HepG2 (cell line): ENCODE measurements around the gene ASCC2. TPM values are rescaled to one million over a fixed set of nuclear protein-coding genes. Genes with fewer than 3 reads are reported as not detected.

Experiments used
- ATAC-seq: fragments of 200-7000 bp; cut with Tn5 transposase; 3 replicates; pipeline ENCODE4 v1.9.1; 2020; ENCODE audit warnings: mild to moderate bottlenecking, moderate library complexity
- BruUV-seq: library from RNA; stranded (reverse); fragments of 400-500 nt; replicated peaks from 2 replicates; lab custom pipeline; 2021; lab: Mats Ljungman, UMichigan
- CTCF ChIA-PET: fragments of 300-600 bp; formaldehyde crosslinking; extraction: SDS; loops from one replicate; lab custom pipeline; 2021; ENCODE audit warnings: low total read pairs, inconsistent platforms, low intra/inter-chr PET ratio; lab: Yijun Ruan, JAX
- POLR2A ChIA-PET: fragments of 350-600 bp; sonication (Branson Sonifier 250); formaldehyde crosslinking; loops from one replicate; lab custom pipeline; 2020; ENCODE audit warnings: antibody characterized with exemption, inconsistent platforms; lab: Yijun Ruan, JAX
- DNase-seq: peaks from one replicate; pipeline ENCODE4 v3.0.0-alpha.2; 2015; ENCODE audit warnings: low spot score
- FAIRE-seq: peaks from 3 replicates; lab custom pipeline; 2011; peaks lifted over from hg19 to GRCh38; lab: Jason Lieb, UNC
- H2AFZ ChIP-seq: one replicate; pipeline ENCODE4 v1.6.1; 2011; ENCODE audit warnings: low read length, inconsistent platforms
- H3K27ac ChIP-seq: fragments of 300-600 bp; 3 replicates; pipeline ENCODE4 v1.8.0; 2011; ENCODE audit warnings: mixed run types, mild to moderate bottlenecking, mixed read lengths, low read length, inconsistent platforms; ENCODE audit not compliant: insufficient read depth; ENCODE audit errors: extremely low read length
- H3K27me3 ChIP-seq, 2 experiments: fragments of 200-600 bp in 1 of 2; 2 replicates in 1 of 2; 3 replicates in 1 of 2; pipeline versions ENCODE4 v1.6.0 to v1.8.0; 2011; ENCODE audit warnings: low read length in 2 of 2, mild to moderate bottlenecking in 2 of 2, moderate library complexity in 2 of 2, inconsistent platforms in 1 of 2; ENCODE audit not compliant: insufficient read depth in 2 of 2, control insufficient read depth in 1 of 2
- H3K36me3 ChIP-seq, 2 experiments: fragments of 200-600 bp in 1 of 2; replicated peaks in 1 of 2; 2 replicates in 1 of 2; 3 replicates in 1 of 2; pipeline versions ENCODE4 v1.5.1 to v1.8.0; 2011; ENCODE audit warnings: low read length in 2 of 2, inconsistent platforms in 1 of 2; ENCODE audit not compliant: insufficient read depth in 2 of 2, control insufficient read depth in 1 of 2
- H3K4me1 ChIP-seq: 2 replicates; pipeline ENCODE4 v1.5.1; 2012; ENCODE audit warnings: low read length, inconsistent platforms; ENCODE audit not compliant: insufficient read depth
- H3K4me2 ChIP-seq: 2 replicates; pipeline ENCODE4 v1.6.0; 2011; ENCODE audit warnings: low read depth, low read length, inconsistent platforms
- H3K4me3 ChIP-seq, 3 experiments: fragments of 200-600 bp in 1 of 3; sonication (generic), shearing (Covaris generic) in 1 of 3; replicated peaks in 1 of 3; 2 replicates each; pipeline ENCODE4 v1.5.1; 2011 to 2016; ENCODE audit warnings: low read length in 3 of 3, inconsistent platforms in 2 of 3, low read depth in 2 of 3, mild to moderate bottlenecking in 2 of 3, control low read depth in 1 of 3, mixed read lengths in 1 of 3; ENCODE audit not compliant: insufficient read depth in 1 of 3
- H3K79me2 ChIP-seq: one replicate; pipeline ENCODE4 v1.6.1; 2011; ENCODE audit warnings: low read length, inconsistent platforms; ENCODE audit not compliant: insufficient read depth
- H3K9ac ChIP-seq: 2 replicates; pipeline ENCODE4 v1.6.0; 2011; ENCODE audit warnings: mild to moderate bottlenecking, low read depth, low read length, inconsistent platforms; ENCODE audit not compliant: insufficient read depth
- H3K9me3 ChIP-seq: 2 replicates; pipeline ENCODE4 v1.5.1; 2012; ENCODE audit warnings: mild to moderate bottlenecking, low read length
- H4K20me1 ChIP-seq: 2 replicates; pipeline ENCODE4 v1.6.0; 2011; ENCODE audit warnings: inconsistent platforms, mild to moderate bottlenecking, low read length, moderate library complexity; ENCODE audit not compliant: insufficient read depth
- HNF4G ChIP-seq, 2 experiments: sonication (generic) in 1 of 2; formaldehyde crosslinking in 1 of 2; IDR thresholded peaks; 2 replicates each; pipeline versions ENCODE4 v1.4.0 to v1.6.1; 2011 to 2020; ENCODE audit warnings: borderline replicate concordance in 2 of 2, low read depth in 2 of 2, mild to moderate bottlenecking in 2 of 2, low read length in 1 of 2, missing genetic modification reagents in 1 of 2, moderate library complexity in 1 of 2
- HNRNPUL1 ChIP-seq: fragments of 200-400 bp; formaldehyde crosslinking; IDR thresholded peaks from 2 replicates; pipeline ENCODE4 v1.6.1; 2017; ENCODE audit warnings: low read depth, mild to moderate bottlenecking, low read length, moderate library complexity
- NPAS2 ChIP-seq: sonication (generic); formaldehyde crosslinking; IDR thresholded peaks from 2 replicates; pipeline ENCODE4 v1.8.0; 2022; ENCODE audit warnings: mild to moderate bottlenecking, missing genetic modification reagents, borderline replicate concordance
- TCF7 ChIP-seq: sonication (generic); IDR thresholded peaks from 2 replicates; pipeline ENCODE4 v1.6.1; 2016; ENCODE audit warnings: antibody characterized with exemption, low read depth
- YEATS2 ChIP-seq: sonication (generic); formaldehyde crosslinking; IDR thresholded peaks from 2 replicates; pipeline ENCODE4 v1.4.0; 2020; ENCODE audit warnings: missing genetic modification reagents, borderline replicate concordance
- ZFP41 ChIP-seq: sonication (generic); formaldehyde crosslinking; IDR thresholded peaks from 2 replicates; pipeline ENCODE4 v1.4.0; 2020; ENCODE audit warnings: mild to moderate bottlenecking, missing genetic modification reagents, borderline replicate concordance
- ZMYM3 ChIP-seq: sonication (generic); formaldehyde crosslinking; IDR thresholded peaks from 2 replicates; pipeline ENCODE4 v1.5.1; 2020; ENCODE audit warnings: mild to moderate bottlenecking, missing genetic modification reagents
- ZNF205 ChIP-seq: IDR thresholded peaks from 2 replicates; pipeline ENCODE4 v1.6.1; 2018; ENCODE audit warnings: missing biosample characterization, missing genetic modification reagents
- ZNF343 ChIP-seq: sonication (generic); formaldehyde crosslinking; IDR thresholded peaks from 2 replicates; pipeline ENCODE4 v1.4.0; 2020; ENCODE audit warnings: mild to moderate bottlenecking, missing genetic modification reagents
- ZNF367 ChIP-seq: sonication (generic); formaldehyde crosslinking; IDR thresholded peaks from 2 replicates; pipeline ENCODE4 v1.4.0; 2020; ENCODE audit warnings: missing genetic modification reagents, borderline replicate concordance
- ZNF607 ChIP-seq: sonication (generic); formaldehyde crosslinking; IDR thresholded peaks from 2 replicates; pipeline ENCODE4 v1.5.1; 2020; ENCODE audit warnings: missing genetic modification reagents, mild to moderate bottlenecking, borderline replicate concordance
- WGBS: methylation state at CpG from one replicate; pipeline ENCODE4 v1.1.6; 2017; ENCODE audit warnings: low lambda C conversion rate; 5-methylcytosine and 5-hydroxymethylcytosine counted together
- in situ Hi-C: cut with HindIII; loops from 2 replicates; pipeline ENCODE4 v1.10.0; 2017; ENCODE audit warnings: low pct_unique_long_range_greater_than_20kb; ENCODE audit not compliant: extremely low pct_ligation_motif_present
- intact Hi-C: fragments of 100-400 bp; cut with micrococcal nuclease; formaldehyde crosslinking; loops from one replicate; pipeline ENCODE4 v1.10.0; 2022; ENCODE audit not compliant: unreplicated experiment
- polyA plus RNA-seq, 8 experiments: library from polyadenylated mRNA; depleted of rRNA in 3 of 8; stranded (reverse) in 7 of 8; unstranded in 1 of 8; fragments of >200 nt; fragmentation: Illumina TruSeq in 4 of 8; extraction: Trizol in 4 of 8; gene quantifications; 2 replicates each; pipeline versions ENCODE4 v1.2.1 to v1.2.3, GENCODE V29; 2011 to 2016; ENCODE audit warnings: low read depth in 4 of 8, missing spikeins in 1 of 8, mixed read lengths in 1 of 8; ENCODE audit not compliant: insufficient read depth in 1 of 8
- total RNA-seq, 5 experiments: library from RNA; depleted of rRNA; stranded (reverse); fragments of >200 nt; fragmentation: Illumina TruSeq; extraction: Trizol; gene quantifications; 2 replicates each; pipeline ENCODE4 v1.2.3, GENCODE V29; 2016; ENCODE audit warnings: low read depth in 1 of 5

Gene ASCC2
- total and polyA plus RNA-seq, 2 of the 13 experiments (the other 11 are each of a cell fraction or from before 2014, with no cell fraction given) = 26.2 to 26.3 TPM

DNA sequence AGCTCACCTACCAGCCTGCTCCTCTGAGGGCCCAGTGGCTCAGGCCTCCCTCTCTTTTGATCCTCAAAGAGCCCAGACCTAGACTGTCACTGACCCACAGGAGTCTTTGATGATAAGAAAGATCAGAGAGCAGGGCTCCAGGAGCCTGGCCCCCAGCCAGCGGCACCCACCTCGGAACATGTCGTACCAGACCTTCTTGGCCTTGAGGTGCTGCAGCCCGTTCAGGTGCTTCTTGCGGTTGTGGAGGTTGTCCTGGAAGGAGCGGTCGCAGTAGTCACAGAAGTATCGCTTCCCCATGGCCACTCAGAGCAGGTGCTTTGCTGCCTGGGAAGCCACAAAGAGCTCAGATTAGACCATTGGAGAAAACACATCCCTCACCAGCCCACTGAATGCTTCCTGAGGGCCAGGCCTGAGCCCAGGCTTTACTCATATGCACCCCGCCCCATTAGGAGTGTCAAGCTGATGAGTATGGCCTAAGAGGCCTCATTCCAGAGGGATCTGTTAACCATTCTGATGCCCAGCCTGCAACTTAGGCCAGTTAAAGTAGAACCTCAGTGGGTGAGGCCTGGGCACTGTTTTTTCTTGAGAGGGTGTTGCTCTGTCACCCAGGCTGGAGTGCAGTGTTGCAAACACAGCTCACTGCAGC is 89.7 kb downstream of the ASCC2 start (continued):
- TF ChIP-seq HNRNPUL1 = no peak
- no peak for TF ChIP-seq NPAS2

- Histone ChIP-seq H3K9ac (no peak overlapping the region), H3K27me3 (no peaks in the 10 kb centered on the region), H2AFZ (no peak overlapping the region), H3K4me2 (no peak overlapping the region), H3K4me3 (no peak overlapping the region), H4K20me1 (no peaks in the 10 kb centered on the region), H3K9me3 (no peaks in the 10 kb centered on the region), H3K79me2 (no peaks in the 10 kb centered on the region), H3K4me1 (peaks cover 18% of the 10 kb centered on the region; the same call in 1 of the 2 replicates), H3K27ac (no peak overlapping the region), H3K36me3 (peaks cover 4 to 29% of the 10 kb centered on the region in 2 experiments; a peak in 4 of 5 replicates)
- FAIRE-seq (no peak), ATAC-seq (no peak), DNase-seq (no peak)
- BruUV-seq = no TSS peak
- intact Hi-C loops (no loop called here), in situ Hi-C loops (no loop called here)
- POLR2A ChIA-PET = no interaction called here
- CTCF ChIA-PET = no interaction called here
- WGBS = 97% methylated on average over 6 of the region's 7 CpGs
- TF ChIP-seq ZFP41 (CRISPR knock-in tag) (no peak), ZNF343 (CRISPR knock-in tag) (no peak), TCF7 (no peak)
Observed at GRCh38 chr22:29747832-29748231, 90.2 kb downstream of the ASCC2 start.

GRCh38 chr22:29744902-29745301 is 93.2 kb downstream of the ASCC2 start:
- Histone ChIP-seq H3K27me3 (no peaks in the 10 kb centered on the region), H3K4me2 (no peak overlapping the region), H3K4me1 (peaks cover 8% of the 10 kb centered on the region; the same call in 1 of the 2 replicates), H3K9me3 (no peaks in the 10 kb centered on the region), H3K4me3 (no peak overlapping the region), H2AFZ (no peak overlapping the region), H4K20me1 (no peaks in the 10 kb centered on the region), H3K27ac (no peak overlapping the region), H3K9ac (no peak overlapping the region), H3K79me2 (no peaks in the 10 kb centered on the region), H3K36me3 (peaks cover 6 to 29% of the 10 kb centered on the region in 2 experiments; a peak in 4 of 5 replicates)
- ChIA-PET CTCF (no interaction called here), POLR2A (no interaction called here)
- ATAC-seq = no peak
- DNase-seq = no peak
- BruUV-seq = no TSS peak
- in situ Hi-C loops = no loop called here
- no peak for FAIRE-seq
- WGBS = 95% methylated on average over 8 of the region's 8 CpGs
- intact Hi-C loops = no loop called here
- TF ChIP-seq ZNF367 (no peak), HNF4G (IDR thresholded peaks at IDR 0.05; ENCODE audit: borderline replicate concordance, low read depth, low read length) (no peak), HNF4G (CRISPR knock-in tag; IDR thresholded peaks at IDR 0.05; ENCODE audit: borderline replicate concordance, low read depth) (no peak), ZMYM3 (CRISPR knock-in tag) (no peak), ZNF205 (no peak), YEATS2 (CRISPR knock-in tag) (no peak), ZNF607 (CRISPR knock-in tag) (no peak)
